Loucy (cell line): ENCODE data around the gene CYP2W1.
"Not testable (repeated sequence)": the region's sequence is repeated elsewhere in the genome, so short reads cannot be mapped to it uniquely, and the experiment has no call there.

ENCODE experiments used
- H2AFZ ChIP-seq: fragments of 200-600 bp; sonication (generic); 2 replicates; pipeline ENCODE4 v1.6.0; 2016; ENCODE audit warnings: antibody characterized with exemption, mild to moderate bottlenecking, low read length, moderate library complexity
- H3F3A ChIP-seq: fragments of 200-600 bp; 2 replicates; pipeline ENCODE4 v1.6.0; 2016; ENCODE audit warnings: antibody characterized with exemption, low read depth, mild to moderate bottlenecking
- H3K27me3 ChIP-seq: fragments of 200-600 bp; sonication (generic); 2 replicates; pipeline ENCODE4 v1.6.1; 2014; ENCODE audit warnings: low read length, mild to moderate bottlenecking; ENCODE audit not compliant: insufficient read depth, poor library complexity, severe bottlenecking
- H3K36me3 ChIP-seq: fragments of 200-600 bp; sonication (generic); 2 replicates; pipeline ENCODE4 v1.6.1; 2016; ENCODE audit warnings: low read length; ENCODE audit not compliant: insufficient read depth
- H3K4me1 ChIP-seq: fragments of 200-600 bp; sonication (generic); 2 replicates; pipeline ENCODE4 v1.5.1; 2014; ENCODE audit warnings: low read length, mild to moderate bottlenecking; ENCODE audit not compliant: insufficient read depth, poor library complexity, severe bottlenecking
- H3K4me2 ChIP-seq: fragments of 200-600 bp; sonication (generic); 2 replicates; pipeline ENCODE4 v1.6.0; 2014; ENCODE audit warnings: antibody characterized with exemption, low read length, low read depth, mild to moderate bottlenecking; ENCODE audit not compliant: poor library complexity, severe bottlenecking
- H3K4me3 ChIP-seq: fragments of 200-600 bp; sonication (generic); 2 replicates; pipeline ENCODE4 v1.5.1; 2014; ENCODE audit warnings: low read length, mild to moderate bottlenecking, mixed read lengths; ENCODE audit not compliant: poor library complexity, severe bottlenecking
- H3K79me2 ChIP-seq: fragments of 200-600 bp; sonication (generic); 2 replicates; pipeline ENCODE4 v1.6.1; 2014; ENCODE audit warnings: low read length; ENCODE audit not compliant: insufficient read depth
- H3K9ac ChIP-seq: fragments of 200-600 bp; sonication (generic); 2 replicates; pipeline ENCODE4 v1.6.0; 2014; ENCODE audit warnings: mild to moderate bottlenecking, low read depth, low read length, moderate library complexity; ENCODE audit not compliant: poor library complexity, severe bottlenecking
- H3K9me2 ChIP-seq: fragments of 200-600 bp; sonication (generic); replicated peaks from 2 replicates; pipeline ENCODE4 v1.6.1; 2016; ENCODE audit warnings: low read depth, low read length, mixed read lengths
- H3K9me3 ChIP-seq: fragments of 200-600 bp; sonication (generic); 2 replicates; pipeline ENCODE4 v1.6.1; 2014; ENCODE audit warnings: mild to moderate bottlenecking, antibody characterized with exemption, low read length, low read depth; ENCODE audit not compliant: insufficient read depth
- H4K20me1 ChIP-seq: fragments of 200-600 bp; sonication (generic); 2 replicates; pipeline ENCODE4 v1.6.0; 2014; ENCODE audit warnings: antibody characterized with exemption, low read length, mild to moderate bottlenecking; ENCODE audit not compliant: insufficient read depth, poor library complexity, severe bottlenecking
- EZH2phosphoT487 ChIP-seq: fragments of 200-600 bp; IDR thresholded peaks from 2 replicates; pipeline ENCODE4 v1.6.1; 2018; ENCODE audit warnings: antibody characterized with exemption, mild to moderate bottlenecking, moderate library complexity, borderline replicate concordance
- TF ChIP-seq, protein P1 (sequence below): fragments of 200-600 bp; sonication (generic); conservative IDR thresholded peaks from 2 replicates; pipeline ENCODE4 v1.5.1; 2014; ENCODE audit warnings: mild to moderate bottlenecking, antibody characterized with exemption, low read length

Gene CYP2W1

DNA sequence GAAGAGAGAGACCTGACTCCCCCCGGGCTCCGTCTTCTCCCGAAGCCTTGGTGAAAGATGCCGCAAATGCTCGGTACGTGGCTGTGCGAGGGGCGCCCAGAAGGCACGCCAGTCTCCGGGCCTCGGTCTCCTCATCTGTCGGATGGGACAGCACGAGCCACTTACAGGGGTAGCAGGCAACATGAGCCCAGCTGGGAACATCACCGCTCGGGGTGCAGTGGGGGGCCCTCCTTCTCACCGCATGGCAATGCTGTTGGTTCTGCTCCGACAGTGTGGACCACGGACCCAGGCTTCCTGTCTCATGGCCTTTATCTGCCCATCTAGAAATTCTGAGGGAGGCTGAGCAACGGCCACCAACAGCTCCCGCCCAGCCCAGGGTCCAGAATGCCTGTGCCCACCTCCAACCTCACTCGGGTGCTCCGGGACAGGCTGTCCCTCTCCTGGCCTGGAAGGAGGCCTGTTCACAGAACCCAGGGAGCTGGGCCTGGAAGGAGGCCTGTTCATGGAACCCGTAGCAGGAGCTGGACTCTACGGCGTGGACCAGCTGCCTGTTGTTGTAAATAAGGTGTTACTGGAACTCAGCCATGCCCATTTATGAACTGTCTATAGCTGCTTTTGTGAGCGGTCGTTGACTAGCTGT, 44.3 kb upstream of the CYP2W1 start:
- Histone ChIP-seq H3K36me3 (no peaks in the 10 kb centered on the region), H3K27me3 (no peaks in the 10 kb centered on the region), H3K9me2 (no peaks in the 10 kb centered on the region), H3K4me2 (no peak overlapping the region), H3F3A (no peaks in the 10 kb centered on the region), H4K20me1 (no peaks in the 10 kb centered on the region), H3K79me2 (no peaks in the 10 kb centered on the region), H3K9ac (no peak overlapping the region), H3K4me3 (no peak overlapping the region), H2AFZ (no peak overlapping the region), H3K9me3 (no peaks in the 10 kb centered on the region; the same call in 1 of the 2 replicates), H3K4me1 (no peaks in the 10 kb centered on the region)
- no peak for TF ChIP-seq EZH2phosphoT487
- TF ChIP-seq, protein P1, sequence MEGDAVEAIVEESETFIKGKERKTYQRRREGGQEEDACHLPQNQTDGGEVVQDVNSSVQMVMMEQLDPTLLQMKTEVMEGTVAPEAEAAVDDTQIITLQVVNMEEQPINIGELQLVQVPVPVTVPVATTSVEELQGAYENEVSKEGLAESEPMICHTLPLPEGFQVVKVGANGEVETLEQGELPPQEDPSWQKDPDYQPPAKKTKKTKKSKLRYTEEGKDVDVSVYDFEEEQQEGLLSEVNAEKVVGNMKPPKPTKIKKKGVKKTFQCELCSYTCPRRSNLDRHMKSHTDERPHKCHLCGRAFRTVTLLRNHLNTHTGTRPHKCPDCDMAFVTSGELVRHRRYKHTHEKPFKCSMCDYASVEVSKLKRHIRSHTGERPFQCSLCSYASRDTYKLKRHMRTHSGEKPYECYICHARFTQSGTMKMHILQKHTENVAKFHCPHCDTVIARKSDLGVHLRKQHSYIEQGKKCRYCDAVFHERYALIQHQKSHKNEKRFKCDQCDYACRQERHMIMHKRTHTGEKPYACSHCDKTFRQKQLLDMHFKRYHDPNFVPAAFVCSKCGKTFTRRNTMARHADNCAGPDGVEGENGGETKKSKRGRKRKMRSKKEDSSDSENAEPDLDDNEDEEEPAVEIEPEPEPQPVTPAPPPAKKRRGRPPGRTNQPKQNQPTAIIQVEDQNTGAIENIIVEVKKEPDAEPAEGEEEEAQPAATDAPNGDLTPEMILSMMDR: no peak

DNA sequence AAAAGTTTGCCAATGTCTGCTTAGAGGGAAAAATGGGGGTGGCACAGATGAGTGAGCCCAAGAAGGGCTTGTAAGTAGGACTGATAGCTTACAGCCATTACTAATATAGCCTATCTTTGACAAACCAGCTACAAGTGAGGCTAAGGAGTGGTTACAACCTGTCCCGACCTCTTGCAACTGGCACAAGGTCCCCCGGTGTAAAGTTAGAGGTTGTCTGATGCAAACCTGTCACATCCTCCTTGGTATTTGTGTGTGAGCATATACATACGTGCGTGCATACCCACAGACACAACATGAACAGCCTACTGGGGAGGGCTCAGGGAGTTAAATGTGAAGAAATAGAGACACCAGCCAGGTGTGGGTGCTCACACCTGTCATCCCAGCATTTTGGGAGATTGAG, 43.1 kb upstream of the CYP2W1 start:
- Histone ChIP-seq H3K79me2 (no peaks in the 10 kb centered on the region), H3K4me2 (no peak overlapping the region), H3K4me1 (no peaks in the 10 kb centered on the region), H3K9ac (no peak overlapping the region), H4K20me1 (no peaks in the 10 kb centered on the region), H3K9me3 (no peaks in the 10 kb centered on the region; the same call in 1 of the 2 replicates), H3F3A (no peaks in the 10 kb centered on the region), H3K9me2 (no peaks in the 10 kb centered on the region), H3K36me3 (no peaks in the 10 kb centered on the region), H3K4me3 (no peak overlapping the region), H3K27me3 (no peaks in the 10 kb centered on the region), H2AFZ (no peak overlapping the region)
- TF ChIP-seq EZH2phosphoT487: no peak
- TF ChIP-seq, protein P1: no peak

DNA sequence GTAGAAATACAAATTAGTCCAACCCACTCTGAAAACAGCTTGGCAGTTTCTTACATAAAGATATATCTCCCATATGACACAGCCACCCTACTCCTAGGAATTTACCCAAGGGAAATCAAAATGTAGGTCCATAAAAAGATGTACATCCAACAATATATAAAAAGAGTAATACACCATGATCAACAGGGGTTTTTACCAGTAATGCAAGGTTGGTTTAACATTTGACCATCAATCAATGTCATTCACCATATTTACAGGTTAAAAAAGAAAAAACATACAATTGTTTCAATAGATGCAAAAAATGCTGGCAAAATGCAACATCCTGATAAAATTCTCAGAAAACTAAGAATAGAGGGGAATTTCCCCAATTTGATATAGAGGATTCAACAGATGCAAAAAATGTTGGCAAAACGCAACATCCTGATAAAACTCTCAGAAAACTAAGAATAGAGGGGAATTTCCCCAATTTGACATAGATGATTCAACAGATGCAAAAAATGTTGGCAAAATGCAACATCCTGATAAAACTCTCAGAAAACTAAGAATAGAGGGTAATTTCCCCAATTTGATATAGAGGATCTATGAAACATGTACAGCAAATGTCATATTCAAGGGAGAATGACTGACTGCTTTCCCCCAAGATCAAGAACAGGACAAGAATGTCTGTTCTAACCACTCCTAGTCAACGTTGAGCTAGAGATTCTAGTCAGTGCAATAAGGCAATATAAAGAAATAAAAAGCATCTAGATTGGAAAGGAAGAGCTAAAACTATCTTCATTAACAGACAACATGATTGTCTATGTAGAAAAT, 42.2 kb upstream of the CYP2W1 start:
- H3K9me2 ChIP-seq: no peaks in the 10 kb centered on the region
- H3K9me3 ChIP-seq: no peaks in the 10 kb centered on the region; the same call in 1 of the 2 replicates

DNA sequence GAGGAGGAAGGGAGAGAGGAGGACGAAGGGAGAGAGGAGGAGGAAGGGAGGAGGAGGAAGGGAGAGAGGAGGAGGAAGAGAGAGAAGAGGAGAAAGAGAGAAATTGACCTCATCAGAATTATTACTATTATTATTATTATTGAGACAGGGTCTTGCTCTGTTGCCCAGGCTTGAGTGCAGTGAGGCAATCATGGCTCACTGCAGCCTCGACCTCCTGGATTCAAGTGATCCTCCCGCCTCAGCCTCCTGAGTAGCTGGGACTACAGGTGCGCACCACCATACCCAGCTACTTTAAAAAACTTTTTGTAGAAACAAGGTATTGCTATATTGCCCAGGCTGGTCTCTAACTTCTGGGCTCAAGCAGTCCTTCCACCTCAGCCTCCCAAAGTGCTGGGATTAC, 39.2 kb upstream of the CYP2W1 start:
- H3K9ac ChIP-seq, H3K9me3 ChIP-seq, H3K4me1 ChIP-seq, H3K36me3 ChIP-seq, H4K20me1 ChIP-seq, H3K4me3 ChIP-seq, H3K9me2 ChIP-seq, H3F3A ChIP-seq, H3K79me2 ChIP-seq, H3K27me3 ChIP-seq, H3K4me2 ChIP-seq, H2AFZ ChIP-seq: not testable (repeated sequence)

More for the DNA sequence above, 42.2 kb upstream of the CYP2W1 start:
- Histone ChIP-seq H3K36me3 (no peaks in the 10 kb centered on the region), H3K9ac (no peak overlapping the region), H3K79me2 (no peaks in the 10 kb centered on the region), H2AFZ (no peak overlapping the region), H4K20me1 (no peaks in the 10 kb centered on the region), H3K4me1 (no peaks in the 10 kb centered on the region), H3F3A (no peaks in the 10 kb centered on the region), H3K4me2 (no peak overlapping the region), H3K27me3 (no peaks in the 10 kb centered on the region), H3K4me3 (no peak overlapping the region)
- no peak for TF ChIP-seq EZH2phosphoT487
- TF ChIP-seq, protein P1: no peak
